Liver (tissue), 9 donors: ENCODE results near the gene TBK1. TPM values are rescaled to one million over a fixed set of nuclear protein-coding genes. Genes with fewer than 3 reads are reported as not detected.

Experiments
- DNase-seq: peaks from one replicate; pipeline ENCODE4 v3.0.0-alpha.2; 2017; ENCODE audit warnings: low spot score
- H3K27ac ChIP-seq, 2 donors: one replicate each; pipeline ENCODE4 v1.7.0; 2013; ENCODE audit warnings: inconsistent platforms in 2 of 2, low read length in 2 of 2, control low read depth in 1 of 2, low read depth in 1 of 2, mild to moderate bottlenecking in 1 of 2
- H3K27me3 ChIP-seq, 4 donors: one replicate each; pipeline versions ENCODE4 v1.6.1 to v1.7.0; 2013; ENCODE audit warnings: low read length in 3 of 4, inconsistent platforms in 1 of 4, mild to moderate bottlenecking in 1 of 4, moderate library complexity in 1 of 4; ENCODE audit not compliant: control insufficient read depth in 4 of 4, insufficient read depth in 4 of 4
- H3K36me3 ChIP-seq, 4 donors: one replicate each; pipeline versions ENCODE4 v1.6.1 to v1.7.0; 2013; ENCODE audit warnings: low read length in 3 of 4, mild to moderate bottlenecking in 3 of 4, low read depth in 1 of 4, moderate library complexity in 1 of 4; ENCODE audit not compliant: control insufficient read depth in 4 of 4, insufficient read depth in 3 of 4
- H3K4me1 ChIP-seq, 4 donors: one replicate each; pipeline versions ENCODE4 v1.6.1 to v1.7.0; 2013; ENCODE audit warnings: low read length in 3 of 4, mild to moderate bottlenecking in 3 of 4, moderate library complexity in 1 of 4; ENCODE audit not compliant: control insufficient read depth in 4 of 4, insufficient read depth in 4 of 4
- H3K4me3 ChIP-seq, 3 donors: one replicate each; pipeline versions ENCODE4 v1.6.1 to v1.7.0; 2013; ENCODE audit warnings: low read length in 3 of 3, control low read depth in 1 of 3, low read depth in 1 of 3, mild to moderate bottlenecking in 1 of 3
- H3K9ac ChIP-seq, 2 donors: one replicate each; pipeline ENCODE4 v1.7.0; 2013; ENCODE audit warnings: low read length in 2 of 2, mild to moderate bottlenecking in 2 of 2, moderate library complexity in 2 of 2, control low read depth in 1 of 2, low read depth in 1 of 2
- H3K9me3 ChIP-seq, 4 donors: one replicate each; pipeline versions ENCODE4 v1.6.1 to v1.7.0; 2013; ENCODE audit warnings: low read length in 3 of 4; ENCODE audit not compliant: control insufficient read depth in 4 of 4
- ATF3 ChIP-seq: IDR thresholded peaks from 2 replicates; pipeline ENCODE4 v1.6.1; 2016; ENCODE audit warnings: antibody characterized with exemption
- CTCF ChIP-seq: fragments of 150-350 bp; IDR thresholded peaks from 2 replicates; pipeline ENCODE4 v1.5.1; 2017; ENCODE audit warnings: improper control_type of control experiment, low read depth, low read length; ENCODE audit not compliant: missing input control
- EGR1 ChIP-seq, 2 donors: IDR thresholded peaks; 2 replicates each; pipeline ENCODE4 v1.6.1; 2016 to 2018; ENCODE audit warnings: antibody characterized with exemption in 2 of 2, low read depth in 2 of 2
- FOXA1 ChIP-seq: IDR thresholded peaks from 2 replicates; pipeline ENCODE4 v1.6.1; 2016; ENCODE audit warnings: antibody characterized with exemption
- FOXA2 ChIP-seq: IDR thresholded peaks from 2 replicates; pipeline ENCODE4 v1.6.1; 2016; ENCODE audit warnings: antibody characterized with exemption
- GABPA ChIP-seq, 2 donors: IDR thresholded peaks in 1 of 2; conservative IDR thresholded peaks in 1 of 2; 2 replicates each; pipeline ENCODE4 v1.6.1; 2016; ENCODE audit warnings: antibody characterized with exemption in 2 of 2, mild to moderate bottlenecking in 1 of 2, moderate library complexity in 1 of 2
- HNF4A ChIP-seq, 2 donors: conservative IDR thresholded peaks; 2 replicates each; pipeline ENCODE4 v1.6.1; 2016; ENCODE audit warnings: antibody characterized with exemption in 2 of 2, mild to moderate bottlenecking in 2 of 2
- HNF4G ChIP-seq: IDR thresholded peaks from 2 replicates; pipeline ENCODE4 v1.6.1; 2016; ENCODE audit warnings: antibody characterized with exemption
- JUND ChIP-seq, 2 donors: IDR thresholded peaks; 2 replicates each; pipeline ENCODE4 v1.6.1; 2016; ENCODE audit warnings: antibody characterized with exemption in 2 of 2
- MAX ChIP-seq: IDR thresholded peaks from 2 replicates; pipeline ENCODE4 v1.6.1; 2016; ENCODE audit warnings: antibody characterized with exemption
- NR2F2 ChIP-seq: IDR thresholded peaks from 2 replicates; pipeline ENCODE4 v1.6.1; 2016; ENCODE audit warnings: antibody characterized with exemption
- RAD21 ChIP-seq, 2 donors: IDR thresholded peaks; 2 replicates each; pipeline ENCODE4 v1.6.1; 2016; ENCODE audit warnings: antibody characterized with exemption in 2 of 2, mild to moderate bottlenecking in 2 of 2
- REST ChIP-seq: IDR thresholded peaks from 2 replicates; pipeline ENCODE4 v1.6.1; 2016; ENCODE audit warnings: antibody characterized with exemption, mild to moderate bottlenecking
- RXRA ChIP-seq, 2 donors: IDR thresholded peaks; 2 replicates each; pipeline ENCODE4 v1.6.1; 2017 to 2018; ENCODE audit warnings: antibody characterized with exemption in 2 of 2, mild to moderate bottlenecking in 1 of 2
- SP1 ChIP-seq: IDR thresholded peaks from 2 replicates; pipeline ENCODE4 v1.6.1; 2018; ENCODE audit warnings: antibody characterized with exemption, mild to moderate bottlenecking
- TAF1 ChIP-seq: conservative IDR thresholded peaks from 2 replicates; pipeline ENCODE4 v1.6.1; 2016; ENCODE audit warnings: antibody characterized with exemption, mild to moderate bottlenecking
- YY1 ChIP-seq: IDR thresholded peaks from 2 replicates; pipeline ENCODE4 v1.6.1; 2016; ENCODE audit warnings: antibody characterized with exemption, mild to moderate bottlenecking
- ZBTB33 ChIP-seq: IDR thresholded peaks from 2 replicates; pipeline ENCODE4 v1.6.1; 2016; ENCODE audit warnings: antibody characterized with exemption
- WGBS: extraction: QIAGEN DNeasy Blood & Tissue Kit; methylation state at CpG from one replicate; pipeline ENCODE4 v1.1.7; 2013; 5-methylcytosine and 5-hydroxymethylcytosine counted together
- polyA plus RNA-seq, 2 donors: library from polyadenylated mRNA; stranded (reverse) in 1 of 2; unstranded in 1 of 2; fragments of 200-250 nt in 1 of 2; fragments of >200 nt in 1 of 2; fragmentation: Nextera tagmentation in 1 of 2; extraction: Ambion mirVana in 1 of 2; gene quantifications; one replicate each; pipeline versions ENCODE4 v1.2.1 to v1.2.3, GENCODE V29; 2013 to 2015
- total RNA-seq, 2 donors: library from RNA; depleted of rRNA; stranded (reverse); fragments of >200 nt; gene quantifications; one replicate each; pipeline ENCODE4 v1.2.3, GENCODE V29; 2014
- donor health status: healthy.
- donor health status: healthy.
- donor health status: healthy.
- donor health status: healthy.
- donor health status: healthy.

TBK1 gene
- total and polyA plus RNA-seq, 4 donors, result 7.6 to 20.7 (median 13.9) TPM

GRCh38 chr12:64403707-64404469 lies 48.0 kb upstream of the TBK1 start, which contains the start of gene XPOT:
Gene XPOT, plus strand, starts transcription at chr12:64404392. Its CDS starts 5,644 bp downstream, at chr12:64410036.
- H3K9me3 ChIP-seq, result no peaks in the 10 kb centered on the region
- peaks cover 2 to 17% (median 10%) of the 10 kb centered on the region in 4 donors for H3K4me1 ChIP-seq
- peak within 1 kb of the TSS; percentile 97 to 100 for H3K27ac ChIP-seq
- 11% methylated on average over 60 of the region's 60 CpGs for WGBS
- TF ChIP-seq REST (peak; percentile 51), FOXA2 (no peak), ATF3 (no peak), HNF4G (no peak), HNF4A (conservative IDR thresholded peaks at IDR 0.05) (no peak), JUND (IDR thresholded peaks at IDR 0.05) (peak in 1 of 2 donors; percentile 16), SP1 (peak; percentile 47), ZBTB33 (no peak), EGR1 (IDR thresholded peaks at IDR 0.05; ENCODE audit: low read depth in 2 of 2) (no peak), RAD21 (IDR thresholded peaks at IDR 0.05) (no peak), GABPA (IDR thresholded peaks at IDR 0.05 in 1 of 2, conservative IDR thresholded peaks at IDR 0.05 in 1 of 2) (peak; percentile 59 to 90), RXRA (IDR thresholded peaks at IDR 0.05) (no peak), NR2F2 (no peak), CTCF (no peak), TAF1 (peak; percentile 79), YY1 (no peak), FOXA1 (no peak), MAX (peak; percentile 52)
- peak within 1 kb of the TSS; percentile 68 to 95 (median 86) for H3K4me3 ChIP-seq
- H3K36me3 ChIP-seq, result no peaks in the 10 kb centered on the region
- H3K9ac ChIP-seq, result peak within 1 kb of the TSS; percentile 79 to 92
- DNase-seq, result peak; percentile 91
- H3K27me3 ChIP-seq, result no peaks in the 10 kb centered on the region
